AG09319 (cell line): ENCODE measurements around the gene SPATA12.
"Not testable (repeated sequence)": the region's sequence is repeated elsewhere in the genome, so short reads cannot be mapped to it uniquely, and the experiment has no call there.

ENCODE experiments used
- DNase-seq: peaks from one replicate; pipeline ENCODE4 v3.0.0-alpha.2; 2010; ENCODE audit warnings: low read depth; ENCODE audit errors: extremely low read depth
- TF ChIP-seq, protein P1 (sequence below): IDR thresholded peaks from 2 replicates; pipeline ENCODE4 v1.5.1; 2011; ENCODE audit warnings: low read depth, mild to moderate bottlenecking, inconsistent platforms, low read length, moderate library complexity

SPATA12 gene

DNA sequence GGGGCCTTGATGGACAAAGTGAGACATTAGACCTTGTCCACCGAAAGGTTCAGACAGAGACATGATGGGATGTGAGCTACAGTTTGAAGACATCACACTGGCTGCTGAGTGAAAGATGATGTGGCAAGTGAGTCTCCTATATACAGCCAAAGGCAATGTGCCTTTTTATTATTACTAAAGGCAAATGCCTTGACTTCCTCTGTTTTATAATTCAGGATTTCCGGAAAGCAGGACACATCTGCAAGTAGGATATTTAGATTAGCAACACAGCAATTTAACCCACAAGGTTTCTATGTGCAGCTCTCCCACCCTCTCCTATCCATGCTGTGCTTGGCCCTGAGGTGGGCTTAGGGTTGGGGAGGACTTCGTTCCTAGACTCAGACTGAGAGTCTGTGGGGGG, 20.7 kb downstream of the SPATA12 start:
- DNase-seq, result no peak
- TF ChIP-seq, protein P1, sequence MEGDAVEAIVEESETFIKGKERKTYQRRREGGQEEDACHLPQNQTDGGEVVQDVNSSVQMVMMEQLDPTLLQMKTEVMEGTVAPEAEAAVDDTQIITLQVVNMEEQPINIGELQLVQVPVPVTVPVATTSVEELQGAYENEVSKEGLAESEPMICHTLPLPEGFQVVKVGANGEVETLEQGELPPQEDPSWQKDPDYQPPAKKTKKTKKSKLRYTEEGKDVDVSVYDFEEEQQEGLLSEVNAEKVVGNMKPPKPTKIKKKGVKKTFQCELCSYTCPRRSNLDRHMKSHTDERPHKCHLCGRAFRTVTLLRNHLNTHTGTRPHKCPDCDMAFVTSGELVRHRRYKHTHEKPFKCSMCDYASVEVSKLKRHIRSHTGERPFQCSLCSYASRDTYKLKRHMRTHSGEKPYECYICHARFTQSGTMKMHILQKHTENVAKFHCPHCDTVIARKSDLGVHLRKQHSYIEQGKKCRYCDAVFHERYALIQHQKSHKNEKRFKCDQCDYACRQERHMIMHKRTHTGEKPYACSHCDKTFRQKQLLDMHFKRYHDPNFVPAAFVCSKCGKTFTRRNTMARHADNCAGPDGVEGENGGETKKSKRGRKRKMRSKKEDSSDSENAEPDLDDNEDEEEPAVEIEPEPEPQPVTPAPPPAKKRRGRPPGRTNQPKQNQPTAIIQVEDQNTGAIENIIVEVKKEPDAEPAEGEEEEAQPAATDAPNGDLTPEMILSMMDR, result no peak

DNA sequence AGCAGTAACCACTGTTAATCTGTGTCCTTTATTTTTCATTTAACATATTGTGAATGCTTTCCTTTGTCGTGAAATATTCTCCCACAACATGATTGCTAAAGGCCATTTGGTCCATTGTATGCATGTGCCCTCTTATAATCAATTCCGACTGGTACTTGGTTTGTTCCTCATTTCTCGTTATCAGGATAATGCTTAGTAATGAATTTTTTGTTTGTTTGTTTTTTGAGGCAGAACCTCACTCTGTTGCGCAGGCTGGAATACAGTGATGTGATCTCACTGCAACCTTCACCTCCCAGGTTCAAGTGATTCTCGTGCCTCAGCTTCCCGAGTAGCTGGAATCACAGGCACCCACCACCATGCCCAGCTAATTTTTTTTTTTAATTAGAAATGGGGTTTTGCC, 22.0 kb downstream of the SPATA12 start:
- TF ChIP-seq, protein P1, result no peak
- no peak for DNase-seq

DNA sequence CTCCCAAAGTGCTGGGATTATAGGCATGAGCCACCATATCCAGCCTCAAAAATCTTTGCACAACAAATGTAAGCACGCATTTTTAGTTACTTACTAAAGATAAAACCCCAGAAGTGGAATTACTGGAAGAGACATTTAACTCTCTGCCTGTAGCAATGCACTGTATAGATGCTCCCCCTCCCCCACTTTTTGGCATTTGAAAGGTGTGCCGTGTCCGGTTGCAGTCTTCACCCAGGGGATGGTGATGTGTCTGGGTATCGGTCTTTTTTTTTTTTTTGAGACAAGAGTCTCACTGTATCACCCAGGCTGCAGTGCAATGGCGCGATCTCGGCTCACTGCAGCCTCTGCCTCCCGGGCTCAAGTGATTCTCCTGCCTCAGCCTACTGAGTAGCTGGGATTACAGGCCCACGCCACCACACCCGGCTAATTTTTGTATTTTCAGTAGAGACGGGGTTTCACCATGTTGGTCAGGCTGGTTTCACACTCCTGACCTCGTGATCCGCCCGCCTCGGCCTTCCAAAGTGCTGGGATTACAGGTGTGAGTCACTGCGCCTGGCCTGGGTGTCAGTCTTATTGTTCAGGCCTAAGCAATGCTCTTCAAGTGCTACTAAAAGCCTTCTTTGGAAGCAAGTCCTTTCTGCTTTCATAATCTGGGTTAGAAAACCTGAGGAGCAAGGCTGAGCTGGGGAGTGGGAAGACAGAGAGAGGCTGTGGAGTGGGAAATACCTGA, 23.0 kb downstream of the SPATA12 start:
- not testable (repeated sequence) for DNase-seq

DNA sequence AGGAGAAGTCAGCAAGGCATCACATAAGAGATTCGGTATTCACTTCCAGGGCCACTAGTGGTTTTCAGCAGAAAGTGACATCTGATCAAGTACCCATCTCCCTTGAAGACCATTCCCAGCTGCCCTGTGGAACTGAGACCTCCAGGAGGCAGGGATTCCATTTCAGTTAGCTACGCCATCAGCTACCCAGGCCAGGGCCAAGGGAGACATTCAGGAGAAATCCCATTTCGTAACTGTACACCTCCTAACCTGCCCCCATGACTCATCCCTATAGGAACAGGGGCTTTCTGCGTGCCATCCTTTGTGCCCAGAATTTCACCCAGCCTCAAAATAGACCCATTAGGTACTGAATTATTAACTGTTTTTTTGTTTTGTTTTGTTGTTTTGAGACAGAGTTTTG, 24.7 kb downstream of the SPATA12 start:
- TF ChIP-seq, protein P1, result no peak
- no peak for DNase-seq

DNA sequence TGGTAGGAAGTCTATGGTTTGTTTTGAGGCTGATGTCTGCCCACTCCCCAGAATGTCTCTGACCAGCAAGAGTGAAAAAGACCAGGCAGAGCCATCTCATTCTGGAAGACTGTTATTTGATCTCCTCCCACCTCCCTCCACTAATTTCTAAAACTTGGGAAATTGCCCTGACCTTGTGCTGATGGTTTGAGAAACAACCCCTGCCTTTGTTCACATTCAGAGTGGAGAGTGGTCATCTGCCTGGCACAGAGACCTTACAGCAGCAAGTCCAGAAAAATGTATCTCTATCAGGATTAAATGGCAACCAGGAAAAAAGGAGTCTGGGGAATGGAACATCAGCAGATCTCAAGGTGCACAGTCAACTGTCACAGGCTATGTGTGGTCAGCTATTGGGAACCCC, 25.7 kb downstream of the SPATA12 start:
- no peak for DNase-seq

DNA sequence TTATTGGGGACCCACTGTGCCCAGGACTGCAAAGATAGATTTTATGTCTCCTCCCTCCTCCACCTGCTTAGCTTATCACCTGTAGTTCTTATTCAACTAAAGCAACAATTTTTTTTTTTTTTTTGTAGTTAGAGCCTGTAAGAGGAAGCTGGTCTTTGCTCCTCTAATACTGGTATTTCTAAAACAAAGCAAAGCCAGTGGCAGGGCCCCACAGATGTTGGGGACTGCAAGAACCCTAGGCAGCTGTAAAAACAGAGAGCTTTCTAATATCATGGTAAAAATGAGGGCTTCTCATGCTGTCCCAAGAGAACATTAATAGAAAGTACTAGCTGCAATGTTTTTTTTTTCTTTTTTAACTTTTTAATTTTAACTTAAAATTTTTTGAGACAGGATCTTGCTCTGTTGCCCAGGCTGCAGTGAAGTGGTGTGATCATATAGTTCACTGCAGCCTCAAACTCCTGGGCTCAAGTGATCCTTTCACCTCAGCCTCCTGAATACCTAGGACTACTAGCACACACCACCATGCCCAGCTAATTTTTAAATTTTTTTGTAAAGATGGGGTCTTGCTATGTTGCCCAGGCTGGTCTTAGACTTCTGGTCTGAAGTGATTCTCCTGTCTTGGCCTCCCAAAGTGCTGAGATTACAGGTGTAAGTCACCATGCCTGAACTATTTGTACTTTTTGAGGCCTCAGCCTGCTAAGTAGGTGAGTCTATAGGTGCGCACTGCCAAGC, 27.1 kb downstream of the SPATA12 start:
- TF ChIP-seq, protein P1, result no peak
- DNase-seq, result no peak

More for the DNA sequence above, 25.7 kb downstream of the SPATA12 start:
- TF ChIP-seq, protein P1, result no peak

DNA sequence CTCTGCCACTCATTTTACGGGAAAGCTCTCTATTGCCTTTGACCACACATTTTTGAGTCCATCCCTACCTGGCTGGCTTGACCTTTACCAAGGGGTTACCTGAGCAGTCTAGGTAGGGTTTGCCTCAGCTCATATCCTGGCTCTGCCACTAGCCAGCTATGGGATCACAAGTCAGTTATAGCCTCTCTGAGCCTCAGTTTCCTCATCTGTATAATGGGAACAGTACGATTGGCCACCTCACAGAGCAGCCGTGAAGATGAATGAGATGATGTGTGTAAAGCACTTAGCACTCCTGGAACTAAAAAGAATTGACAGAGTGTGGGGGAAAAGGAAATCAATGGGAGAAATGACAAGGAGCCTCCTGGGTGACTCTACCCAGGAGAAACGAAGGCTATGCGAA, 28.0 kb downstream of the SPATA12 start:
- TF ChIP-seq, protein P1, result no peak
- no peak for DNase-seq

DNA sequence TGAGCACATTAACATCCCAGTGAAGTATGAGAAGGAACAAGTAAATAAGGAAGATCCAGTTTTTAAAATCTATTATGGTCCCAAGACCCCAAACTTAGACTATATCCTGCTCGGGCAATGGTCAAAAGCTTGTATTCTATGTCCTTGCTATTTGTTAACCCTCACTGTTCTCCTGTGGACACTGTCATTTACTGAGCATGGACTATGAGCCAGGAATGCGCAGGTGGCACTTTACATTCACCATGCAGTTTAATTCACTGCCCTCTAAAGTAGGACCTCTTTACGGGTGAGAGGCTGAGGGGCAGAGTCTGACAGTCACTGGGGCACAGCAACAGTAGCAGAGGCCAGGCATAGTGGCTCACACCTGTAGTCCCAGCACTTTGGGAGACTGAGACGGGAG, 28.6 kb downstream of the SPATA12 start:
- TF ChIP-seq, protein P1, result no peak
- DNase-seq, result no peak
